HEK293 (cell line): ENCODE data around the gene TRAPPC8.

Experiments
- CTCF ChIP-seq: fragments of 450-650 bp; formaldehyde crosslinking; IDR thresholded peaks from 2 replicates; pipeline ENCODE4 v1.5.1; 2016; ENCODE audit warnings: missing biosample characterization, missing genetic modification characterization
- ZEB2 ChIP-seq: fragments of 450-650 bp; formaldehyde crosslinking; IDR thresholded peaks from 2 replicates; pipeline ENCODE4 v1.5.1; 2016; ENCODE audit warnings: missing biosample characterization, missing genetic modification characterization

GRCh38 chr18:31983020-31983419 lies 40.1 kb upstream of the TRAPPC8 start:
- TF ChIP-seq ZEB2 (no peak), CTCF (tag by site-specific recombination) (no peak)
